ENCODE measurements around the gene MSI1.

The MSI1 gene

DNA sequence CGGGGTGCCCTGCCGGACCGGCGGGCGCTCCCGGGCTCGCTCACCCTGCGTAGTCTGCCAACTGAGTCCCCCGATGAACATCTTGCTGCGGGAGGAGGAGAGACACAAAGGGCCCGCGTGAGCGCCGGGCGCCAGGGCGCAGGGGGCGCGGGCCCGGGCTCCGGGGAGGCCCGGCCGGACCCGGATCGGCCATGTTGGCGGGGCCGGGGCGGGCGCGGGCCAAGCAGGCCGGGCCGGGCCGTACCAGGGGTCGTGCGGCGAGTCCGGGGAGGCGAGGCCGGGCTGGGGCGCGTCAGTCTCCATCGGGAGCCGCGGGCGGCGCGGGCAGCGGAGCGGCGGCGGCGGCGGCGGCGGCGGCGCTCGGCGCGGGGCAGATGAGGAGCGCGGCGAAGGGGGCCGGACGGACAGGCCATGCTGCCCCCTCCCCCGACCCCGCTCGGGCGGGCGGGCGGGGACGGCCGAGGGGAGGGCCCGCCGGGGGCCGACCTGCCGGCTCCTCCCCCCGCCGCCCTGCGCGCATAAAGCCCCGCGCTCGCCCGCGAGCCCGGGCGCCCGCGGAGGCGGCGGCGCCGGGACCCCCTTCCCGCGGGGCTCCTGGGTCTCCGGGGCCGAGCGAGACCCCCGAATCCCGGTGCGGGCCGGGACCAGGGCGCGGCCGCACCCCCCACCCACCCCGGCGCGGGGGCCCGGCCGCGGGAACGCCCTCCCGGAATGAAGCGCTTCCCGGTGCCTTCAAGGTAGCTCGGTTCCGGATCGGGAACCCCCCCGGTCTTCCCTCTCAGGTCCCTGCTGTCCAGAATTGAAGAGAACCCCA is at the start of gene MSI1:
MSI1 (minus strand) TSS at position 376 of the 814 bp plus-strand sequence; CDS start at position 303, 73 bp downstream.
- TF ChIP-seq, protein P1, sequence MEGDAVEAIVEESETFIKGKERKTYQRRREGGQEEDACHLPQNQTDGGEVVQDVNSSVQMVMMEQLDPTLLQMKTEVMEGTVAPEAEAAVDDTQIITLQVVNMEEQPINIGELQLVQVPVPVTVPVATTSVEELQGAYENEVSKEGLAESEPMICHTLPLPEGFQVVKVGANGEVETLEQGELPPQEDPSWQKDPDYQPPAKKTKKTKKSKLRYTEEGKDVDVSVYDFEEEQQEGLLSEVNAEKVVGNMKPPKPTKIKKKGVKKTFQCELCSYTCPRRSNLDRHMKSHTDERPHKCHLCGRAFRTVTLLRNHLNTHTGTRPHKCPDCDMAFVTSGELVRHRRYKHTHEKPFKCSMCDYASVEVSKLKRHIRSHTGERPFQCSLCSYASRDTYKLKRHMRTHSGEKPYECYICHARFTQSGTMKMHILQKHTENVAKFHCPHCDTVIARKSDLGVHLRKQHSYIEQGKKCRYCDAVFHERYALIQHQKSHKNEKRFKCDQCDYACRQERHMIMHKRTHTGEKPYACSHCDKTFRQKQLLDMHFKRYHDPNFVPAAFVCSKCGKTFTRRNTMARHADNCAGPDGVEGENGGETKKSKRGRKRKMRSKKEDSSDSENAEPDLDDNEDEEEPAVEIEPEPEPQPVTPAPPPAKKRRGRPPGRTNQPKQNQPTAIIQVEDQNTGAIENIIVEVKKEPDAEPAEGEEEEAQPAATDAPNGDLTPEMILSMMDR (IDR thresholded peaks at IDR 0.05; ENCODE audit: low read depth, low read length) = no peak
- DNase-seq (ENCODE audit: extremely low read depth, low read depth) = no peak

DNA sequence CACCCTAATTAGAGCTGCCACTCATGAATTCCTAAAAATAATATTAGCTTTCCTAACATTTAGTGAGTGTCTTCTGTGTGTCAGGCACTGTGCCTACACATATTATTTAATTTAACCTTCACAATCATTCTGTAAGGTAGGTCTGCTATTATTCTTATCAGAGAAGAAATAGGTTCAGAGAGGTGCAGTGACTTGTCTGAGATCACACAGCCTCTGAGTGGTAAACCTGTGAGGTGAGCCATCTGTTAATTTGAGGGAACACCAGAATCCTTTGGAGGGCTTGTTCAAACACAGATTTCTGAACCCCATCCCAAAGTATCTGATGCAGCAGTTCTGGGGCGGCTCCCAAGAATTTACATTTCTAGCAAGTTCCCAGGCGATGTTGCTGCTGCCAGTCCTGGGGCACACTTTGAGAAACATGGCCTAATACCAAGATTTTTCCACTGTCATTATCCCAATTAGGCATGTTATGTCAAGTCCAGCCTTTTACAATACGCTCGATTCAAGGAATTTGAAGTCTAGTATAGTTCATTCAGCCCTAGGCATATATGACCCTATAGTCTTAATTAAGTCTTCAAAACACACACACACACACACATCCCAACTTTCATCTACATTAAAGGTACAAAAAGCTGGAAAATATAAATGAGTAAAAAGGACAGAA is 49.1 kb upstream of the MSI1 start:
- TF ChIP-seq, protein P1 (IDR thresholded peaks at IDR 0.05; ENCODE audit: low read depth, low read length) = no peak
- DNase-seq (ENCODE audit: extremely low read depth, low read depth) = no peak

DNA sequence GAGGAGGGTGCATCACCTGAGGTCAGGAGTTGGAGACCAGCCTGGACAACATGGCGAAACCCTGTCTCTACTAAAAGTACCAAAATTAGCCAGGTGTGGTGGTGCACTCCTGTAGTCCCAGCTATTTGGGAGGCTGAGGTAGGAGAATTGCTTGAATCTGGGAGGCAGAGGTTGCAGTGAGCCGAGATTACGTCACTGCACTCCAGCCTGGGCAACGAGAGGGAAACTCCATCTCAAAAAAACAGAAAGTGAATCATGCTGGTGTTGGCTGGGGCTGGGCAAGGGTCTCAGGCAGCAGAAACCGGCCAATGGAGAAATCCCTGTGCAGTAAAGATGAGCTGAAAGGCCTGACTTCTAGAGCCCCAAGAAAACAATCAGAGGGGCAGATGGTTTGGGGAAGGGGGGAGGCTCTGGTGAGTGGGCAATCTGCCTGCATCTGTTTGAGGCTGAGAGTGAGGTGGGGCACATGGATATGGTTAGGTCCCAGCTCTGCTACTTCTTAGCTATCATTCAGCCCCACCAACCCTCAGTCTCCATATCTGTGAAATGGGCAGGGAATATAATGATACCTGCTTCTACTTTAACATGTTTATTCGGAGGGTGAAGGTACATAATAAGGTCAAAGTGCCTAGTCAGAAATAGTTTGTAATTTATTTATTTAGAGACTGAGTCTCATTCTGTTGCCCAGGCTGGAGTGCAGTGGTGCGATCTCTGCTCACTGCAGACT is 47.7 kb upstream of the MSI1 start:
- TF ChIP-seq, protein P1 (IDR thresholded peaks at IDR 0.05; ENCODE audit: low read depth, low read length) = no peak
- no peak for DNase-seq (ENCODE audit: extremely low read depth, low read depth)

- DNase-seq (ENCODE audit: extremely low read depth, low read depth) = no peak
- TF ChIP-seq, protein P1 (IDR thresholded peaks at IDR 0.05; ENCODE audit: low read depth, low read length) = no peak
These were observed 45.1 kb upstream of the MSI1 start for GRCh38 chr12:120413901-120414695.

- no peak for DNase-seq (ENCODE audit: extremely low read depth, low read depth)
- TF ChIP-seq, protein P1 (IDR thresholded peaks at IDR 0.05; ENCODE audit: low read depth, low read length) = no peak
These were observed 43.5 kb upstream of the MSI1 start for GRCh38 chr12:120412421-120412820.

GRCh38 chr12:120408771-120409170 is 39.8 kb upstream of the MSI1 start:
- no peak for DNase-seq (ENCODE audit: extremely low read depth, low read depth)
- TF ChIP-seq, protein P1 (IDR thresholded peaks at IDR 0.05; ENCODE audit: low read depth, low read length) = no peak
